WERI-Rb-1 (cell line): ENCODE data around the gene BLOC1S4.

ENCODE experiments used
- DNase-seq: peaks from one replicate; pipeline ENCODE4 v3.0.0-alpha.2; 2020
- H3K27ac ChIP-seq: fragments of 250-450 bp; sonication (Bioruptor Pico); 2 replicates; pipeline ENCODE4 v1.5.1; 2020; ENCODE audit warnings: mild to moderate bottlenecking, moderate library complexity
- H3K27me3 ChIP-seq: fragments of 250-450 bp; sonication (Bioruptor Pico); 2 replicates; pipeline ENCODE4 v1.5.1; 2021; ENCODE audit warnings: mild to moderate bottlenecking, low read depth, moderate library complexity; ENCODE audit not compliant: insufficient read depth, severe bottlenecking
- H3K36me3 ChIP-seq: fragments of 250-450 bp; sonication (Bioruptor Pico); 2 replicates; pipeline ENCODE4 v1.5.1; 2020; ENCODE audit warnings: mild to moderate bottlenecking, moderate library complexity
- H3K4me3 ChIP-seq: 2 replicates; pipeline ENCODE4 v1.5.1; 2011; ENCODE audit warnings: low read depth, mild to moderate bottlenecking, control low read depth, low read length
- H3K9me3 ChIP-seq: fragments of 250-450 bp; sonication (Bioruptor Pico); 2 replicates; pipeline ENCODE4 v1.5.1; 2021; ENCODE audit warnings: mild to moderate bottlenecking, moderate library complexity; ENCODE audit not compliant: severe bottlenecking
- TF ChIP-seq, protein P1 (sequence below): IDR thresholded peaks from 2 replicates; pipeline ENCODE4 v1.5.1; 2011; ENCODE audit warnings: low read depth, mild to moderate bottlenecking, control low read depth, inconsistent platforms, low read length

The BLOC1S4 gene

DNA sequence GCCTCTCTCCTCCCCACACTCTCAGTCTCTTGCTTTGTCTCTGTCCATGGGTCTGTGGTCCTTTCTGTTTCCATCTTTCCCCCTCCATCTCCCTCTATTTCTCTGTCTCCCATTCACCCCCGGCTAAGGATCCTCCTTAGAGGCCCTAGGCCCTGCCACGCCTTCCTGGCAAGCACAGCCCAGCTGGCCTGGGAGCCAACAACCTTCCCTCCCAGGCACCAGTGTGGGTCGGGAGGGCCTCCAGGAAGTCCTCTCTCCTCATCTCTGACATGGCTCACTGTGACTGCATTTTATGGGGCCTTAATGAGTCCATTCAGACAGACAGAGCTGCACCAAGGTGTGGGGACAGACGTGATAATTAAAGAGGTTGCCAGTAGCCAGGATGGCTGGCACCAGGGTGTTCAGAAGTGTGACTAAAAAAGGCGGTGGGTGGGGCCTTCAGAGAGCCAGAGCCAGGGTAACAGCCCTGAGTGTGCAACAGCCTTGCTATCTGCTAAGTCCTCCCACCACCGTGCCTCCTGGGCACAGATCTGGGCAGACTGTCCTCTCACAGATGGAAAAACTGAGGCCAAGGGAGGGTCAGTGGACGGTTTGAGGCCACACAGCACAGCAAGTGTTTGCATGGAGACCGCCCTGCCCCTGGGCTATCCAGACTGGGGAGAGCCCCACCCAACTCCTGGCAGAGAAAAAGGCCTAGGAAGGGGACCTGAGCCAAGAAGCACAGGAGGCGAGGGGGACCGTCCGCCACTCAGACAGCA, 31.5 kb downstream of the BLOC1S4 start:
- no peak for DNase-seq
- Histone ChIP-seq H3K27ac (no peak overlapping the region), H3K9me3 (no peaks in the 10 kb centered on the region), H3K27me3 (no peaks in the 10 kb centered on the region), H3K36me3 (no peaks in the 10 kb centered on the region), H3K4me3 (no peak overlapping the region)
- TF ChIP-seq, protein P1, sequence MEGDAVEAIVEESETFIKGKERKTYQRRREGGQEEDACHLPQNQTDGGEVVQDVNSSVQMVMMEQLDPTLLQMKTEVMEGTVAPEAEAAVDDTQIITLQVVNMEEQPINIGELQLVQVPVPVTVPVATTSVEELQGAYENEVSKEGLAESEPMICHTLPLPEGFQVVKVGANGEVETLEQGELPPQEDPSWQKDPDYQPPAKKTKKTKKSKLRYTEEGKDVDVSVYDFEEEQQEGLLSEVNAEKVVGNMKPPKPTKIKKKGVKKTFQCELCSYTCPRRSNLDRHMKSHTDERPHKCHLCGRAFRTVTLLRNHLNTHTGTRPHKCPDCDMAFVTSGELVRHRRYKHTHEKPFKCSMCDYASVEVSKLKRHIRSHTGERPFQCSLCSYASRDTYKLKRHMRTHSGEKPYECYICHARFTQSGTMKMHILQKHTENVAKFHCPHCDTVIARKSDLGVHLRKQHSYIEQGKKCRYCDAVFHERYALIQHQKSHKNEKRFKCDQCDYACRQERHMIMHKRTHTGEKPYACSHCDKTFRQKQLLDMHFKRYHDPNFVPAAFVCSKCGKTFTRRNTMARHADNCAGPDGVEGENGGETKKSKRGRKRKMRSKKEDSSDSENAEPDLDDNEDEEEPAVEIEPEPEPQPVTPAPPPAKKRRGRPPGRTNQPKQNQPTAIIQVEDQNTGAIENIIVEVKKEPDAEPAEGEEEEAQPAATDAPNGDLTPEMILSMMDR: no peak

- H3K4me3 ChIP-seq: no peak overlapping the region
- H3K27me3 ChIP-seq: no peaks in the 10 kb centered on the region
- TF ChIP-seq, protein P1: no peak
- no peaks in the 10 kb centered on the region for H3K36me3 ChIP-seq
- no peaks in the 10 kb centered on the region for H3K9me3 ChIP-seq
- DNase-seq: no peak
- H3K27ac ChIP-seq: no peak overlapping the region
Measured at GRCh38 chr4:6748286-6748685, 32.3 kb downstream of the BLOC1S4 start.

DNA sequence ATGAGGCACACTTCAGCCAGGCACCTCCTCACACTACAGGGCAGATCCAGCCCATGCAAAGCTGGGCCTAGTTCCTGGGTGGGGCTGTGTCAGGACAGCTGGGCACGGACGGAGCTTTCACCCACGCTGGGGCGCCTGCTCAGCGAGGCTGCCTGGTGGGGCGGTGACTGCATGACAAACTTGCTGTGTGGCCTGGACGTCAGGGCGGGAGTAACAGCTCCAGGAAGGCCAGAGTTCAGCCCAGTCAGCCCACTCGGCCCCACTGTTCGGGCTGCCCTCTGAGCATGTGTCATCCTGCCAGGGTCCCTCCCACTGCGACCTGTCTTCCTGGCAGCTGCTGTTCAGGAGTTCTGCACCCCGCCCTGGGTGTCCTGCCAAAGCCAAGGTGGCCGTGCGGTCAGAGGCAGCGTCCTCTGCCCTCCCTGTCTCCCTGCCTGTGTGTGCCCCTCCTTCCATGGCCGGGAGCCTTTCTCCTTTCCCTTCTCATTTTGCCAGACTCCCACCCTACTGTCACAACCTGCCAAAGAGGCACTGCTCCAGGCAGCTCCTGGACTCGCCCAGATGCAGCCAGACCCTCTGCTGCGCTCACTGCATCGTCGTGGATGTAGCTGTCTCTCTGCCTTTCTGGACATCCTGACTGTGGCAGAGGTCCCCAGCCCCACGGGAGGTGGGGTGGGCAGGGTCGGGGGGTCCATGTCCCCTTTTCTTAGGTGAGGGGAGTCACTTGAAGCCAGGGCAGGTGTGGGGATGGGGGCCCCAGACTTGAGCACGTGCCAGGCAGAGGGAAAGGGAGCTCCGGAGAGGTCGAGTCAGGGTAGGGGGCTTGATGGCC, 33.6 kb downstream of the BLOC1S4 start:
- H3K4me3 ChIP-seq: no peak overlapping the region
- TF ChIP-seq, protein P1: no peak
- no peak for DNase-seq
- no peaks in the 10 kb centered on the region for H3K9me3 ChIP-seq
- H3K27me3 ChIP-seq: no peaks in the 10 kb centered on the region
- no peaks in the 10 kb centered on the region for H3K36me3 ChIP-seq
- no peak overlapping the region for H3K27ac ChIP-seq

DNA sequence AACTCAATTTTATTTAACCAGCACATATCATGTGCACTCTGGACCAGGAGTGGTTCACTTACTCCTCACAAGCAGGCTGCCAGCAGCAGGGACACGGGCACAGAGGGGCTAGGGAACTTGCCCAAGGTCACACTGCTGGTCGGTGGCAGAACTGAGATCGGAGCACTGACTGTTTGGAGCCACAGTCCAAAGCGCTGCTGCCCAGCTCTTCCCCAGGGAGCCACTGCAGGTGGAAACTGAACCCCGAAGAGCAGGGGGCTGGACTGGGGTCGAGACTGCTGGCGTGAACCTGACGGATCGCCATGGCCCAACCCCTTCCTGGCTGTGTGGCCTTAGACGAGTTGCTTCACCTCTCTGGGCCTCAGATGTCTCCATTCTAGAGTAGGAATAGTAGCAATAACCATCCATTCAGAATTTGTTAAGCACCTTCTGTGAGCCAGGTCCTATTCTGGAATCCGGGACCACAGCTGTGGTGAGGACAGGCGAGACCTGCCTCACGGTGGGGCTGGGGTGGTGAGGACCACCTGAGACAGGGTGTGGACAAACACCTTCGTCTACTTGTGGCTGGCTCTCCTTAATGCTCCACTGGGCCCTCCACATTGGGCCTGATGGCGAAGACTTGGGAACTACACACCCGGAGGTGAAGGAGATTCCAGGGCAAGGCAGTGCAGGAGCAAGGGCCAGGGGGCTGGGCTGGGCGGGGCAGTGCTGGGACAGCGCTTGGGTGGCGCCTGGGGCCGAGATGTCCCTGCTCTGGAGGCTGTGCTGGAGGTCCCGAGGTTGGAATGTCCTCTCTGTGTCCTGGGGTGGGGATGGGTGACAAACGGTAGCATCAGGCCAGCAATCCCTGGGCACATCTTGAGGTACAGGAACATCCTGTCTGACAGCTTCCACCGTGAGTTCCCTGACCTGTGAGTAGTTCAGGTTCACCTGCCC, 34.6 kb downstream of the BLOC1S4 start:
- H3K9me3 ChIP-seq: no peaks in the 10 kb centered on the region
- TF ChIP-seq, protein P1: no peak
- DNase-seq: no peak
- H3K36me3 ChIP-seq: no peaks in the 10 kb centered on the region
- no peak overlapping the region; the same call in 1 of the 2 replicates for H3K27ac ChIP-seq
- H3K27me3 ChIP-seq: no peaks in the 10 kb centered on the region
- H3K4me3 ChIP-seq: no peak overlapping the region

DNA sequence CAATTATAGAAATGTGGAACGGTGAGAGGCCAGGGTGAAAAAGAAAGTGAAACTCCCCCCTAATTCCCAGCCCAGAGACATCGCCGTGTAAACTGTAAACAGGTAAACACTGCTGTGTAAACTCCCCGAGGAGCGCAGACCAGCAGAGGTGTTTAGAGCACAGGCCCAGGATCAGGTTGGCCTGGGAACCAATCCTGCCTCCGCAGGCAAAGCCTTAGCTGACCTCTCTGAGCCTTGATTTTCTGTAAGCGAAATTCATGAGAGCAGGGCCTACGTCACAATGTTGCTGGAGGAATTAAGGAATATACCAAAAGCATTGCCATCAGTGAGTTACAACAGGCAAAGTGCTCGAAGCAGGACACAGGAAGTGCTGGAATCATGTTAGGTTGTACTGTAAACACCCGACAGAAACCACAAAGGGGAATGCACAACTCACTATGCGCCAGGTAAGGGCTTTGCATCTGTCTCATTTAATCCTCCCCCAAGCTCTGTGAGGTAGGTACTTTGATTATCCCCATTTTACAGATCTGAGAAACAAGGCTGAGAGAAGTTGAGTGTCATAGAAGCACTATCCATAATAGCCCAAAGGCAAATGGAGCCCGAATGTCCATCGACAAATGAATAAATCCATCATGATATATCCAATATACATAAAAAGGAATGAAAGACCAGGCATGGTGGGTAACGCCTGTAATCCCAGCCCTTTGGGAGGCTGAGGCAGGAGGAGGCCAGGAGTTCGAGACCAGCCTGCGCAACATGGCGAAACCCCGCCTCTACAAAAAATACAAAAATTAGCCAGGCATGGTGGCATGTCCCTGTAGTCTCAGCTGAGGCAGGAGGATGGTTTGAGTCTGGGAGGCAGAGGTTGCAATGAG, 35.9 kb downstream of the BLOC1S4 start:
- no peaks in the 10 kb centered on the region for H3K9me3 ChIP-seq
- H3K27ac ChIP-seq: no peak overlapping the region
- H3K27me3 ChIP-seq: no peaks in the 10 kb centered on the region
- H3K4me3 ChIP-seq: no peak overlapping the region
- TF ChIP-seq, protein P1: no peak
- peak; percentile 44 for DNase-seq
- H3K36me3 ChIP-seq: no peaks in the 10 kb centered on the region
